Endothelial cell of umbilical vein (primary cell): ENCODE data around the gene QRFP. TPM values are rescaled to one million over a fixed set of nuclear protein-coding genes. Genes with fewer than 3 reads are reported as not detected.

ENCODE experiments used
- BruUV-seq: library from RNA; stranded (reverse); fragments of 400-500 nt; replicated peaks from 2 replicates; lab custom pipeline; 2021; lab: Mats Ljungman, UMichigan
- CTCF ChIA-PET: fragments of 300-600, 350-600 bp; sonication (Branson Sonifier 250); formaldehyde crosslinking; loops from one replicate; lab custom pipeline; 2021; ENCODE audit warnings: antibody characterized with exemption, inconsistent platforms; lab: Charles Lee
- POLR2A ChIA-PET: fragments of 300-600, 350-600 bp; sonication (Branson Sonifier 250); formaldehyde crosslinking; loops from one replicate; lab custom pipeline; 2021; ENCODE audit warnings: antibody characterized with exemption, inconsistent platforms; lab: Charles Lee
- DNase-seq: peaks from one replicate; pipeline ENCODE4 v3.0.0-alpha.2; 2011; ENCODE audit warnings: low read depth, low spot score
- FAIRE-seq: peaks from 2 replicates; lab custom pipeline; 2011; peaks lifted over from hg19 to GRCh38; lab: Jason Lieb, UNC
- H2AFZ ChIP-seq: 2 replicates; pipeline ENCODE4 v1.6.0; 2012; ENCODE audit warnings: low read depth, low read length, control low read depth, inconsistent platforms
- H3K27ac ChIP-seq: 2 replicates; pipeline ENCODE4 v1.5.1; 2011; ENCODE audit warnings: low read depth, mild to moderate bottlenecking, control low read depth, low read length, moderate library complexity; ENCODE audit not compliant: insufficient read depth
- H3K27me3 ChIP-seq, 2 experiments: 2 replicates each; pipeline versions ENCODE4 v1.6.0 to v1.6.1; 2011; ENCODE audit warnings: low read length in 2 of 2, mixed read lengths in 1 of 2; ENCODE audit not compliant: control insufficient read depth in 2 of 2, insufficient read depth in 2 of 2
- H3K36me3 ChIP-seq, 2 experiments: 2 replicates in 1 of 2; 3 replicates in 1 of 2; pipeline ENCODE4 v1.5.1; 2011; ENCODE audit warnings: low read length in 2 of 2, mild to moderate bottlenecking in 1 of 2, moderate library complexity in 1 of 2; ENCODE audit not compliant: control insufficient read depth in 2 of 2, insufficient read depth in 2 of 2; ENCODE audit errors: extremely low read depth in 1 of 2
- H3K4me1 ChIP-seq: 3 replicates; pipeline ENCODE4 v1.5.1; 2011; ENCODE audit warnings: mild to moderate bottlenecking, low read length; ENCODE audit not compliant: control insufficient read depth, insufficient read depth; ENCODE audit errors: extremely low read depth
- H3K4me2 ChIP-seq: 2 replicates; pipeline ENCODE4 v1.6.1; 2011; ENCODE audit warnings: low read length, control low read depth, mixed read lengths; ENCODE audit not compliant: insufficient read depth
- H3K4me3 ChIP-seq, 3 experiments: fragments of 200-600 bp in 1 of 3; sonication (generic), shearing (Covaris generic) in 1 of 3; replicated peaks in 1 of 3; 2 replicates each; pipeline ENCODE4 v1.5.1; 2011 to 2016; ENCODE audit warnings: control low read depth in 3 of 3, low read length in 3 of 3, mild to moderate bottlenecking in 2 of 3, inconsistent platforms in 1 of 3, low read depth in 1 of 3, moderate library complexity in 1 of 3; ENCODE audit not compliant: insufficient read depth in 1 of 3
- H3K79me2 ChIP-seq: 2 replicates; pipeline ENCODE4 v1.6.0; 2012; ENCODE audit warnings: low read length, inconsistent platforms; ENCODE audit not compliant: control insufficient read depth, insufficient read depth
- H3K9ac ChIP-seq: replicated peaks from 2 replicates; pipeline ENCODE3; 2011; ENCODE audit warnings: low read length, control low read depth; ENCODE audit not compliant: insufficient read depth; ENCODE audit errors: extremely low read depth
- H3K9me1 ChIP-seq: replicated peaks from 3 replicates; pipeline ENCODE4 v1.6.0; 2011; ENCODE audit warnings: mild to moderate bottlenecking, low read length; ENCODE audit not compliant: control insufficient read depth, insufficient read depth; ENCODE audit errors: extremely low read depth
- H3K9me3 ChIP-seq: replicated peaks from 2 replicates; pipeline ENCODE4 v1.5.1; 2012; ENCODE audit warnings: low read length, inconsistent platforms; ENCODE audit not compliant: control insufficient read depth, insufficient read depth
- H4K20me1 ChIP-seq: replicated peaks from 2 replicates; pipeline ENCODE3; 2011; ENCODE audit warnings: mild to moderate bottlenecking, low read length; ENCODE audit not compliant: control insufficient read depth, insufficient read depth; ENCODE audit errors: extremely low read depth
- EZH2 ChIP-seq: IDR thresholded peaks from 2 replicates; pipeline ENCODE4 v1.6.1; 2012; ENCODE audit warnings: borderline replicate concordance, low read depth, mild to moderate bottlenecking, moderate library complexity, low read length, inconsistent platforms; ENCODE audit not compliant: severe bottlenecking
- FOS ChIP-seq: IDR thresholded peaks from 2 replicates; pipeline ENCODE4 v1.6.1; 2011; ENCODE audit warnings: mild to moderate bottlenecking, low read length, moderate library complexity, borderline replicate concordance; ENCODE audit not compliant: insufficient read depth
- GATA2 ChIP-seq: IDR thresholded peaks from 2 replicates; pipeline ENCODE4 v1.7.0; 2011; ENCODE audit warnings: low read depth, mild to moderate bottlenecking, moderate library complexity, mixed read lengths, low read length; ENCODE audit not compliant: insufficient read length, insufficient read depth
- JUN ChIP-seq: IDR thresholded peaks from 2 replicates; pipeline ENCODE4 v1.6.1; 2011; ENCODE audit warnings: borderline replicate concordance, low read depth; ENCODE audit not compliant: insufficient read length, insufficient read depth
- MYC ChIP-seq: IDR thresholded peaks from one replicate; pipeline ENCODE4 v1.6.1; 2011; ENCODE audit warnings: mild to moderate bottlenecking, low read depth, low read length
- POLR2A ChIP-seq: IDR thresholded peaks from 2 replicates; pipeline ENCODE4 v1.6.1; 2012; ENCODE audit warnings: low read depth, mild to moderate bottlenecking, control low read depth, low read length
- POLR2AphosphoS5 ChIP-seq: IDR thresholded peaks from 2 replicates; pipeline ENCODE4 v1.6.1; 2012; ENCODE audit warnings: low read depth, mild to moderate bottlenecking, control low read depth, low read length, moderate library complexity; ENCODE audit not compliant: insufficient read depth
- dilution Hi-C: fragments of 300-500 bp; cut with MboI; formaldehyde crosslinking; loops from one replicate; pipeline ENCODE4 v1.15.0; 2019; ENCODE audit warnings: low sequenced_read_pairs; ENCODE audit not compliant: extremely low pct_ligation_motif_present
- intact Hi-C: fragments of 100-400 bp; cut with micrococcal nuclease; formaldehyde crosslinking; loops from one replicate; pipeline ENCODE4 v1.10.0; 2022
- polyA plus RNA-seq, 4 experiments: library from polyadenylated mRNA; depleted of rRNA in 3 of 4; stranded (reverse) in 3 of 4; unstranded in 1 of 4; fragments of >200 nt; gene quantifications; 2 replicates each; pipeline versions ENCODE4 v1.2.1 to v1.2.3, GENCODE V29; 2011 to 2012; ENCODE audit warnings: missing spikeins in 1 of 4
- total RNA-seq: library from RNA; stranded (reverse); gene quantifications from 2 replicates; pipeline ENCODE4 v1.2.3, GENCODE V29; 2021
- TF ChIP-seq, protein P1 (sequence below), 2 donors: IDR thresholded peaks; 1 replicate in 1 of 2; 2 replicates in 1 of 2; pipeline ENCODE4 v1.5.1; 2011; ENCODE audit warnings: low read length in 2 of 2, mild to moderate bottlenecking in 2 of 2, moderate library complexity in 2 of 2, control low read depth in 1 of 2, inconsistent platforms in 1 of 2, low read depth in 1 of 2; ENCODE audit not compliant: insufficient read depth in 1 of 2; ENCODE audit errors: extremely low read depth in 1 of 2
- TF ChIP-seq, protein P2 (sequence below): IDR thresholded peaks from 2 replicates; pipeline ENCODE4 v1.6.1; 2011; ENCODE audit not compliant: insufficient read depth, insufficient read length

The QRFP gene
- total and polyA plus RNA-seq, 2 donors (not counting 3 experiments of a cell fraction or from before 2014, with no cell fraction given): not detected

DNA sequence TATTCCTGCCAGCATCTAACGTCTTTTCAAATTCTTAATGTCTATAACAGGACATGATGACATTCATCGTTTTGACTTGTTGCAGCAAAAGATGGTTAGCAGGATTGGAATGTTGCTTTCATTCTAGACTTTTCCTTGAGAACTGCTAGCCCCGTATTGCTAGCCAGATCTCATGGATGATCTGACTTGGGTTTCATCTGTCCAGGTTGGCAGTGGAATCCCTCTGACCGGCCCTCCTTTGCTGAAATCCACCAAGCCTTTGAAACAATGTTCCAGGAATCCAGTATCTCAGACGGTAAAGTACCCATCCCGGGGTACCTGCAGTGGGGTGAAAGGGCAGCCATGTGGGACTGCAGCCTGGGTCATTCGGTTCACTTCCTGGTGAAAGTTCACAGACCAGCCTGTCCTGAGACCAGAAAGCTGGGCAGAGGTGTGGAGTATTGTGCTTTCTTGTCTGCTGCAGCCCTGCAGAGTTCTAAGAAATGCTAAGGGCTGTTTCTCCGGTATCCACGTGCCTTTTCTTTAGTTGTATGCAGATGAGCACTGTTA lies 16.7 kb downstream of the QRFP start:
- DNase-seq (no peak), FAIRE-seq (no peak)
- Histone ChIP-seq H3K9ac (no peak overlapping the region), H3K4me1 (no peaks in the 10 kb centered on the region), H3K4me2 (no peak overlapping the region), H2AFZ (no peak overlapping the region), H3K36me3 (peaks cover 37 to 52% of the 10 kb centered on the region in 2 experiments), H3K27ac (no peak overlapping the region), H3K9me3 (no peaks in the 10 kb centered on the region), H3K4me3 (no peak overlapping the region), H3K27me3 (no peaks in the 10 kb centered on the region), H4K20me1 (no peaks in the 10 kb centered on the region), H3K79me2 (peaks cover 1% of the 10 kb centered on the region), H3K9me1 (no peaks in the 10 kb centered on the region)
- dilution Hi-C loops (no loop called here), intact Hi-C loops (no loop called here)
- ChIA-PET CTCF (interaction anchor here (1.1 to 2.4 kb wide), 3 partner anchors 10 to 167 kb away, joined by 8 to 12 read pairs (median 9); no protein-coding TSS in a partner anchor), POLR2A (no interaction called here)
- no TSS peak for BruUV-seq
- no peak for TF ChIP-seq JUN
- no peak for TF ChIP-seq MYC
- TF ChIP-seq, protein P1, sequence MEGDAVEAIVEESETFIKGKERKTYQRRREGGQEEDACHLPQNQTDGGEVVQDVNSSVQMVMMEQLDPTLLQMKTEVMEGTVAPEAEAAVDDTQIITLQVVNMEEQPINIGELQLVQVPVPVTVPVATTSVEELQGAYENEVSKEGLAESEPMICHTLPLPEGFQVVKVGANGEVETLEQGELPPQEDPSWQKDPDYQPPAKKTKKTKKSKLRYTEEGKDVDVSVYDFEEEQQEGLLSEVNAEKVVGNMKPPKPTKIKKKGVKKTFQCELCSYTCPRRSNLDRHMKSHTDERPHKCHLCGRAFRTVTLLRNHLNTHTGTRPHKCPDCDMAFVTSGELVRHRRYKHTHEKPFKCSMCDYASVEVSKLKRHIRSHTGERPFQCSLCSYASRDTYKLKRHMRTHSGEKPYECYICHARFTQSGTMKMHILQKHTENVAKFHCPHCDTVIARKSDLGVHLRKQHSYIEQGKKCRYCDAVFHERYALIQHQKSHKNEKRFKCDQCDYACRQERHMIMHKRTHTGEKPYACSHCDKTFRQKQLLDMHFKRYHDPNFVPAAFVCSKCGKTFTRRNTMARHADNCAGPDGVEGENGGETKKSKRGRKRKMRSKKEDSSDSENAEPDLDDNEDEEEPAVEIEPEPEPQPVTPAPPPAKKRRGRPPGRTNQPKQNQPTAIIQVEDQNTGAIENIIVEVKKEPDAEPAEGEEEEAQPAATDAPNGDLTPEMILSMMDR (IDR thresholded peaks at IDR 0.05; ENCODE audit: extremely low read depth in 1 of 2, insufficient read depth in 1 of 2, low read depth in 1 of 2, low read length in 2 of 2): no peak
- TF ChIP-seq EZH2: no peak
- no peak for TF ChIP-seq GATA2
- no peak for TF ChIP-seq FOS
- no peak for TF ChIP-seq POLR2AphosphoS5
- TF ChIP-seq, protein P2, sequence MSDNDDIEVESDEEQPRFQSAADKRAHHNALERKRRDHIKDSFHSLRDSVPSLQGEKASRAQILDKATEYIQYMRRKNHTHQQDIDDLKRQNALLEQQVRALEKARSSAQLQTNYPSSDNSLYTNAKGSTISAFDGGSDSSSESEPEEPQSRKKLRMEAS: no peak
- TF ChIP-seq POLR2A: no peak
